HG03521 (cell line): ENCODE data around the gene PAQR6.

Experiments used
- ATAC-seq: cut with Tn5 transposase; IDR thresholded peaks from one replicate; pipeline ENCODE4 v1.9.1; 2021; ENCODE audit warnings: mild to moderate bottlenecking, moderate library complexity; ENCODE audit not compliant: unreplicated experiment

Gene PAQR6

GRCh38 chr1:156247460-156248322 is at the start of gene PAQR6:
TSS of gene PAQR6 (minus strand) at chr1:156248056. CDS start at chr1:156246731, 1,325 bp downstream.
- no peak for ATAC-seq

GRCh38 chr1:156295391-156295947 is 47.6 kb upstream of the PAQR6 start, which contains the start of gene GLMP:
TSS of gene GLMP (minus strand) at chr1:156295679. CDS start at chr1:156295645, 34 bp downstream.
- ATAC-seq = no peak

DNA sequence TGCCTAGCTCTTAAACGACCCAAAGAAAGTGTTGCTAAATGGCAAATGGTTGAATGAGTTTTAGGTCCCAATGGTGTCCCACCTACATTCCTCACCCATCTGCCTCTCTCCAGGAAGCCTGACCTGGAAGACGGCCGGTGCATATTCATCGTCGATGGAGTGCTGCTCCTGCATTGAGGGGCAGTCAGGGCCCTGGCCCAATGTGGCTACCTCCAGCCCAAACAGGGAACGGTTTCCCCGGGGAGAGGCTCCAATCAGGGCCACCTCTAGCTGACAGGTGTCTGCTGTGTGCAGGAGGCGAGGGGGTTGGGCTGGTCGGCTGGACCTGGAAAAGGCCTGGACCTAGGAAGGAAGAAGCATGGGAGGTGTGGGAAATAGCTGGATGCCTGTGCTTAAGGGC is 46.0 kb upstream of the PAQR6 start:
- ATAC-seq = no peak

GRCh38 chr1:156293098-156293434 is 45.2 kb upstream of the PAQR6 start:
- ATAC-seq = no peak

GRCh38 chr1:156291226-156292061 is 43.6 kb upstream of the PAQR6 start:
- ATAC-seq = no peak

GRCh38 chr1:156289857-156290256 is 42.0 kb upstream of the PAQR6 start:
- no peak for ATAC-seq

- no peak for ATAC-seq
These were observed 38.2 kb upstream of the PAQR6 start for GRCh38 chr1:156286061-156286460.

DNA sequence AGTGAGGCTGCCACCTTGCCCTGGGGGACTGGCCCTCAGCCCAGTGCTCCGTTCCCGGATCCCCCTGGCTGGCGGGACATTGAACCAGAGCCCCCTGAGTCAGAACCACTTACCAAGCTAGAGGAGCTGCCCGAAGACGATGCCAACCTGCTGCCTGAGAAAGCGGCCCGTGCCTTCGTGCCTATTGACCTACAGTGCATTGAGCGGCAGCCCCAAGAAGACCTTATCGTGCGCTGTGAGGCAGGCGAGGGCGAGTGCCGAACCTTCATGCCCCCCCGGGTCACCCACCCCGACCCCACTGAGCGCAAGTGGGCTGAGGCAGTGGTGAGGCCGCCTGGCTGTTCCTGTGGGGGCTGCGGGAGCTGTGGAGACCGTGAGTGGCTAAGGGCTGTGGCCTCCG is 37.6 kb upstream of the PAQR6 start:
- ATAC-seq = no peak

- no peak for ATAC-seq
These were observed 36.9 kb upstream of the PAQR6 start for GRCh38 chr1:156284757-156285156.

- no peak for ATAC-seq
These were observed 36.3 kb upstream of the PAQR6 start, which contains the start of gene TMEM79 for GRCh38 chr1:156284112-156284511. TSS of gene TMEM79 (plus strand) at chr1:156284325. CDS start at chr1:156285227, 902 bp downstream.

DNA sequence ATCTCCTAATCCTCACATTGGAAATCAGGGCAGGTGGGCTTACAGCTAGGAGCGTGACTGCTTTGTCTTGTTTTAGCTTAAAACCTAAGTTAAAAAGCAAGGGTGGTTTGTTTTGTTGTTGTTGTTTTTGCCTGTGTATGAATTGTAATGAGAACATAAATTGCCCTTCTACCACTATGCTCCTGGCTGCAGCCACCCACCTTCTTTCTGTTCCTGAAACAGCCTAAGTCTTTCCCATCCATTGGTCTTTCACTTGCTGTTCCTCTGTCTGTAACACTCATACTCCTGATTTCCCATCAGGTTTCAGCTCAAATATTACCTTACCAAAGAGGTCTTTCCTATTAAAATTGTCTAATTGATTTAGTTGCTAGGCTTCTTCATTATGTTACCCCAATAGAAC is 35.7 kb upstream of the PAQR6 start:
- ATAC-seq = no peak

- ATAC-seq = peak; percentile 71
These were observed 34.8 kb upstream of the PAQR6 start, which contains the start of gene SMG5 for GRCh38 chr1:156282479-156283222. TSS of gene SMG5 (minus strand) at chr1:156282825. CDS start at chr1:156282680, 145 bp downstream.

GRCh38 chr1:156281693-156282478 is 34.0 kb upstream of the PAQR6 start:
- no peak for ATAC-seq

- ATAC-seq = no peak
These were observed 33.4 kb upstream of the PAQR6 start for GRCh38 chr1:156281281-156281680.

GRCh38 chr1:156279837-156280236 is 32.0 kb upstream of the PAQR6 start:
- no peak for ATAC-seq

- no peak for ATAC-seq
These were observed 29.1 kb upstream of the PAQR6 start for GRCh38 chr1:156276966-156277381.

GRCh38 chr1:156276532-156276931 is 28.7 kb upstream of the PAQR6 start:
- no peak for ATAC-seq

GRCh38 chr1:156270314-156270713 is 22.5 kb upstream of the PAQR6 start:
- no peak for ATAC-seq

DNA sequence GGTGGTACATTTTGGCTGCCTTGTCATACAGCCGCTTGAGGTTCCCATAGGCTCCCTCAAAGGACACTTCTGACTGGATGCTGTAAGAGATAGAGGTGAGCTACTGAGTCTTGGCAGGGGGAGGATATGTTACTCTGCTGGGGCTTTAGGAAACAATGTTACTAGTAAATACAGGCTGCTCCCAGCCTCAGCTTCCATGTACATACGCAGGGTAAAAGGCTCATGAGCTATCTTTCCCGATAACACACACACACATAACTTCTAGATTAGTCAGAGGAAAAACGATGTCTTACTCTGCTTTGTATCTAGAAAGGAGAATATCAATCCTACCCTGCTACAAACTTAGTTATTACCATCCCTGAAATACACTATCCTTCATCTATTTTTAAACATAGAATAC is 20.5 kb upstream of the PAQR6 start:
- ATAC-seq = no peak

GRCh38 chr1:156266051-156266450 is 18.2 kb upstream of the PAQR6 start:
- ATAC-seq = no peak
